CD14-positive monocyte (primary cell): ENCODE data around the gene GPLD1. TPM values are rescaled to one million over a fixed set of nuclear protein-coding genes. Genes with fewer than 3 reads are reported as not detected.

Source experiments
- DNase-seq, 3 donors: peaks; one replicate each; pipeline ENCODE4 v3.0.0-alpha.2; 2011 to 2022
- H2AFZ ChIP-seq: 2 replicates; pipeline ENCODE4 v1.6.0; 2012; ENCODE audit warnings: mild to moderate bottlenecking, low read depth, low read length, inconsistent platforms; ENCODE audit not compliant: insufficient read depth, poor library complexity, severe bottlenecking
- H3K27ac ChIP-seq, 2 donors: 1 replicate in 1 of 2; 2 replicates in 1 of 2; pipeline ENCODE4 v1.5.1; 2012 to 2013; ENCODE audit warnings: low read length in 2 of 2, control low read depth in 1 of 2, inconsistent platforms in 1 of 2, low read depth in 1 of 2, mild to moderate bottlenecking in 1 of 2
- H3K27me3 ChIP-seq, 2 donors: one replicate each; pipeline versions ENCODE4 v1.6.0 to v1.6.1; 2011 to 2013; ENCODE audit warnings: low read length in 2 of 2; ENCODE audit not compliant: control insufficient read depth in 2 of 2, insufficient read depth in 2 of 2
- H3K36me3 ChIP-seq, 2 donors: replicated peaks in 1 of 2; 1 replicate in 1 of 2; 2 replicates in 1 of 2; pipeline versions ENCODE4 v1.5.1 to v1.6.1; 2012 to 2013; ENCODE audit warnings: low read length in 2 of 2, control low read depth in 1 of 2, inconsistent platforms in 1 of 2, mild to moderate bottlenecking in 1 of 2; ENCODE audit not compliant: insufficient read depth in 2 of 2, control insufficient read depth in 1 of 2
- H3K4me1 ChIP-seq, 2 donors: 1 replicate in 1 of 2; 2 replicates in 1 of 2; pipeline versions ENCODE4 v1.5.1 to v1.6.1; 2012 to 2013; ENCODE audit warnings: low read length in 2 of 2, control low read depth in 1 of 2, inconsistent platforms in 1 of 2, mild to moderate bottlenecking in 1 of 2, moderate library complexity in 1 of 2; ENCODE audit not compliant: insufficient read depth in 2 of 2, control insufficient read depth in 1 of 2
- H3K4me2 ChIP-seq: replicated peaks from 2 replicates; pipeline ENCODE3; 2012; ENCODE audit warnings: low read length, moderate library complexity, mild to moderate bottlenecking; ENCODE audit not compliant: poor library complexity, severe bottlenecking; ENCODE audit errors: extremely low read depth
- H3K4me3 ChIP-seq, 3 experiments: fragments of 200-600 bp in 1 of 3; sonication (generic) in 1 of 3; replicated peaks in 1 of 3; 1 replicate in 2 of 3; 2 replicates in 1 of 3; pipeline ENCODE4 v1.5.1; 2011 to 2013; ENCODE audit warnings: low read length in 3 of 3, mild to moderate bottlenecking in 3 of 3, control low read depth in 2 of 3, low read depth in 2 of 3, inconsistent platforms in 1 of 3, moderate library complexity in 1 of 3
- H3K79me2 ChIP-seq: 2 replicates; pipeline ENCODE4 v1.6.0; 2012; ENCODE audit warnings: mild to moderate bottlenecking, control low read depth, inconsistent platforms, low read length, moderate library complexity; ENCODE audit not compliant: insufficient read depth
- H3K9ac ChIP-seq: 2 replicates; pipeline ENCODE4 v1.6.0; 2017; ENCODE audit warnings: low read length, mild to moderate bottlenecking; ENCODE audit not compliant: insufficient read depth, poor library complexity, severe bottlenecking
- H3K9me3 ChIP-seq, 2 donors: replicated peaks in 1 of 2; 1 replicate in 1 of 2; 2 replicates in 1 of 2; pipeline versions ENCODE4 v1.5.1 to v1.6.1; 2012 to 2013; ENCODE audit warnings: low read length in 2 of 2, control low read depth in 1 of 2; ENCODE audit not compliant: control insufficient read depth in 1 of 2, insufficient read depth in 1 of 2
- H4K20me1 ChIP-seq: 2 replicates; pipeline ENCODE4 v1.6.0; 2012; ENCODE audit warnings: mild to moderate bottlenecking, low read length, control low read depth, moderate library complexity; ENCODE audit not compliant: insufficient read depth
- H3K27ac Mint-ChIP-seq, 7 donors: one replicate each; pipeline ENCODE4 v1.8.0; 2020; ENCODE audit warnings: mild to moderate bottlenecking in 7 of 7, mixed read lengths in 7 of 7, moderate library complexity in 6 of 7, inconsistent platforms in 2 of 7
- H3K27me3 Mint-ChIP-seq, 3 donors: one replicate each; pipeline ENCODE4 v1.8.0; 2021 to 2022; ENCODE audit warnings: low read depth in 3 of 3, mild to moderate bottlenecking in 3 of 3, mixed read lengths in 3 of 3, moderate library complexity in 3 of 3, inconsistent platforms in 1 of 3
- H3K36me3 Mint-ChIP-seq, 2 donors: one replicate each; pipeline ENCODE4 v1.8.0; 2020; ENCODE audit warnings: mixed read lengths in 2 of 2, inconsistent platforms in 1 of 2, mild to moderate bottlenecking in 1 of 2
- H3K4me1 Mint-ChIP-seq: one replicate; pipeline ENCODE4 v1.8.0; 2020; ENCODE audit warnings: mild to moderate bottlenecking, mixed read lengths
- H3K4me3 Mint-ChIP-seq, 2 donors: one replicate each; pipeline ENCODE4 v1.8.0; 2020; ENCODE audit warnings: mild to moderate bottlenecking in 2 of 2, mixed read lengths in 2 of 2, moderate library complexity in 1 of 2
- H3K9me3 Mint-ChIP-seq, 7 donors: one replicate each; pipeline ENCODE4 v1.8.0; 2020 to 2022; ENCODE audit warnings: mixed read lengths in 7 of 7, mild to moderate bottlenecking in 6 of 7, moderate library complexity in 6 of 7, inconsistent platforms in 2 of 7
- WGBS: methylation state at CpG from one replicate; pipeline ENCODE4 v1.1.5; 2013; ENCODE audit warnings: missing lambda C conversion rate; ENCODE audit not compliant: insufficient coverage; 5-methylcytosine and 5-hydroxymethylcytosine counted together
- intact Hi-C, 2 donors: fragments of 100-400 bp; cut with micrococcal nuclease; formaldehyde crosslinking; loops; one replicate each; pipeline versions ENCODE4 v1.15.0 to v1.15.1; 2023
- polyA plus RNA-seq, 3 donors: library from polyadenylated mRNA; depleted of rRNA in 1 of 3; unstranded in 2 of 3; stranded (reverse) in 1 of 3; fragments of 300-500 nt in 2 of 3; fragments of >200 nt in 1 of 3; fragmentation: Illumina TruSeq in 2 of 3; gene quantifications; 1 replicate in 2 of 3; 2 replicates in 1 of 3; pipeline ENCODE4 v1.2.3, GENCODE V29; 2012 to 2021
- TF ChIP-seq, protein P1 (sequence below): fragments of 200-600 bp; IDR thresholded peaks from one replicate; pipeline ENCODE4 v1.8.0; 2022; ENCODE audit warnings: antibody characterized with exemption, mild to moderate bottlenecking

GPLD1 gene
- polyA plus RNA-seq, 3 donors, result not detected

DNA sequence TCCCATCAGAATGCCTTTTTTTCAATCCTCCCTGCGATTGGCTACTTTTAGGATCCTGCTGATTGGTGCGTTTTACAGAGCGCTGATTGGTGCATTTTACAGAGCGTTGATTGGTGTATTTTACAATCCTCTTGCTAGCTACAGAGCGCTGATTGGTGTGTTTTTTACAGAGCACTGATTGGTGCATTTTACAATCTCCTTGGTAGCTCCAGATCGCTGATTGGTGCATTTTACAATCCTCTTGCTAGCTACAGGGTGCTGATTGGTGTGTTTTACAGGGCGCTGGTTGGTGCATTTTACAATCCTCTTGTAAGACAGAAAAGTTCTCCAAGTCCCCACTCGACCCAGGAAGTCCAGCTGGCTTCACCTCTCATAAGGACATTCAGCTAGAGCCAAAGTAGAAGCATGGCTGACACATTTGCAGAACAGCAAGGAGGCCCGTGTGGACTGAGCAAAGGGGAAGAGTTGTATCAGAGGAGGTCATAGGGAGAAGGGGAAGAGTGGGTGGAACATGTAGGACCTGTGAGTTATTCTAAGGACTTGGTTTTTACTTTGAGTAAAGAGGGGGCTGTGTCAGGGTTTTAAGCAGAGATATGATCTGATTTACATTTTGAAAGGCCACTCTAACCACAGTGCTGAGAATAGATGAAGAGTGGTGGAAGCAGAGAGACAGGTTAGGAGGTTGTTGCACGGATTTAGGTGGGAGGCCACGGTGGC, 8.0 kb upstream of the GPLD1 start:
- Mint-ChIP-seq H3K4me3 (no peak overlapping the region), H3K27me3 (peaks cover 14 to 34% (median 32%) of the 10 kb centered on the region in 3 donors), H3K9me3 (peaks cover 2 to 9% (median 7%) of the 10 kb centered on the region in 7 donors), H3K27ac (no peak overlapping the region), H3K36me3 (no peaks in the 10 kb centered on the region), H3K4me1 (peaks cover 15% of the 10 kb centered on the region)
- Histone ChIP-seq H3K9me3 (peaks cover 0 to 4% of the 10 kb centered on the region in 2 donors), H3K9ac (no peak overlapping the region), H3K27ac (no peak overlapping the region), H3K36me3 (no peaks in the 10 kb centered on the region), H3K4me3 (no peak overlapping the region), H4K20me1 (no peaks in the 10 kb centered on the region), H2AFZ (no peak overlapping the region), H3K27me3 (peaks cover 9 to 26% of the 10 kb centered on the region in 2 donors), H3K79me2 (no peaks in the 10 kb centered on the region), H3K4me2 (no peak overlapping the region), H3K4me1 (peaks cover 13 to 18% of the 10 kb centered on the region in 2 donors)
- no peak for DNase-seq
- TF ChIP-seq, protein P1, sequence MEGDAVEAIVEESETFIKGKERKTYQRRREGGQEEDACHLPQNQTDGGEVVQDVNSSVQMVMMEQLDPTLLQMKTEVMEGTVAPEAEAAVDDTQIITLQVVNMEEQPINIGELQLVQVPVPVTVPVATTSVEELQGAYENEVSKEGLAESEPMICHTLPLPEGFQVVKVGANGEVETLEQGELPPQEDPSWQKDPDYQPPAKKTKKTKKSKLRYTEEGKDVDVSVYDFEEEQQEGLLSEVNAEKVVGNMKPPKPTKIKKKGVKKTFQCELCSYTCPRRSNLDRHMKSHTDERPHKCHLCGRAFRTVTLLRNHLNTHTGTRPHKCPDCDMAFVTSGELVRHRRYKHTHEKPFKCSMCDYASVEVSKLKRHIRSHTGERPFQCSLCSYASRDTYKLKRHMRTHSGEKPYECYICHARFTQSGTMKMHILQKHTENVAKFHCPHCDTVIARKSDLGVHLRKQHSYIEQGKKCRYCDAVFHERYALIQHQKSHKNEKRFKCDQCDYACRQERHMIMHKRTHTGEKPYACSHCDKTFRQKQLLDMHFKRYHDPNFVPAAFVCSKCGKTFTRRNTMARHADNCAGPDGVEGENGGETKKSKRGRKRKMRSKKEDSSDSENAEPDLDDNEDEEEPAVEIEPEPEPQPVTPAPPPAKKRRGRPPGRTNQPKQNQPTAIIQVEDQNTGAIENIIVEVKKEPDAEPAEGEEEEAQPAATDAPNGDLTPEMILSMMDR, result no peak
- intact Hi-C loops, result no loop called here
- WGBS, result over 99% methylated on average over 10 of the region's 11 CpGs

DNA sequence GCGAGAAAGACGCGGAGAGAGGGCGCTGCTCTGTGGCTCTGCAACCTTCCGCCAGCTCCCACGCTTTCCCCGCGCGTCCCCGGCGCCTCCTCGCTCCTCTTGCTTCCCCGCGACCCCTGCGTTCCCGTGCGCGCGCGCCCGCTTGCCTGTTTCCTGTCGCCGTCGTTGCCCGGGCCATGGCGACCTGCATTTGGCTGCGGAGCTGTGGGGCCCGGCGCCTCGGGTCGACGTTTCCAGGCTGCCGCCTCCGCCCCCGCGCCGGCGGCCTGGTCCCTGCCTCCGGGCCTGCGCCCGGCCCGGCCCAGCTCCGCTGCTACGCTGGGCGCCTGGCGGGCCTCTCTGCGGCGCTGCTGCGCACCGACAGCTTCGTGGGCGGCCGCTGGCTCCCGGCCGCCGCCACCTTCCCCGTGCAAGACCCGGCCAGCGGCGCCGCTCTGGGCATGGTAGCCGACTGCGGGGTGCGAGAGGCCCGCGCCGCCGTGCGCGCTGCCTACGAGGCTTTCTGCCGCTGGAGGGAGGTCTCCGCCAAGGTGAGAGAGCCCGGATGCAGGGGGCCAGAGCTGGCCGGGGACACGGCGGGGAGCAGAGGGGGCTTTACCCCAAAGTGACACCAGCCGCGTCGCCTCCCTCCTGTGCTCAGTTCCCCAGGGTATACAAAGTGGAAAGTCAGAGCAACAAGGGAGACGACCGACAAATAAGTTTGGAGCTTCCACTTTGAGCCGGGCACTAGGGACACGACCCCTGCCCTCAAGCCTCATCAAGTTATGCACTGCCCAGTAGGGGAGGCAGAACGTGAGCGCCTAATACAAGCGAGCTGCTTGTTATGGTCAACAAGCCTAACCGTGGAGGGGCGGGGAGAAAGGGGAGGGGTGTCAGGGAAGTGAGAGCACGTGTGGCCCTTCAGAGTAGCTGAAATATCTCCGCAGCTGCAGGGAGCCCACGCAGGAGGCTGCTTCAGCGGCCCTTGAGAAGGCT, 5.7 kb upstream of the GPLD1 start, which contains the start of gene ALDH5A1:
TSS of gene ALDH5A1 (plus strand) at position 149 of the 975 bp plus-strand sequence. CDS start at position 177, 28 bp downstream.
- intact Hi-C loops, result no loop called here
- no peak within 1 kb of the TSS for H3K27ac Mint-ChIP-seq
- peaks cover 2 to 9% (median 7%) of the 10 kb centered on the region in 7 donors for H3K9me3 Mint-ChIP-seq
- Histone ChIP-seq H2AFZ (peak within 1 kb of the TSS; percentile 77), H4K20me1 (no peaks in the 10 kb centered on the region), H3K4me2 (peak within 1 kb of the TSS; percentile 94), H3K4me3 (peak within 1 kb of the TSS; percentile 45 to 83 (median 51)), H3K79me2 (no peaks in the 10 kb centered on the region), H3K27me3 (peaks cover 9 to 26% of the 10 kb centered on the region in 2 donors), H3K9ac (peak within 1 kb of the TSS; percentile 54), H3K4me1 (peaks cover 13 to 18% of the 10 kb centered on the region in 2 donors), H3K36me3 (no peaks in the 10 kb centered on the region), H3K9me3 (peaks cover 0 to 4% of the 10 kb centered on the region in 2 donors), H3K27ac (no peak within 1 kb of the TSS)
- H3K4me3 Mint-ChIP-seq, result peak within 1 kb of the TSS; percentile 79 to 86
- no peaks in the 10 kb centered on the region for H3K36me3 Mint-ChIP-seq
- TF ChIP-seq, protein P1, result peak; percentile 23
- peak; percentile 7 to 25 (median 15) for DNase-seq
- peaks cover 14 to 37% (median 32%) of the 10 kb centered on the region in 3 donors for H3K27me3 Mint-ChIP-seq
- H3K4me1 Mint-ChIP-seq, result peaks cover 15% of the 10 kb centered on the region
- WGBS, result under 1% methylated on average over 92 of the region's 93 CpGs
